Peyer's patch (tissue), 4 donors: Measurements from ENCODE around the gene IL17RD. TPM values are rescaled to one million over a fixed set of nuclear protein-coding genes. Genes with fewer than 3 reads are reported as not detected.

Source experiments
- DNase-seq, 3 donors: peaks; one replicate each; pipeline ENCODE4 v3.0.0-alpha.2; 2017 to 2019
- H3K27ac ChIP-seq, 4 donors: fragments of 200-600 bp; sonication (generic); one replicate each; pipeline ENCODE4 v1.5.1; 2016 to 2019
- H3K27me3 ChIP-seq, 2 donors: fragments of 200-600 bp; sonication (generic); one replicate each; pipeline ENCODE4 v1.5.1; 2019
- H3K36me3 ChIP-seq, 3 donors: fragments of 200-600 bp; sonication (generic); one replicate each; pipeline ENCODE4 v1.5.1; 2016 to 2019
- H3K4me1 ChIP-seq, 4 donors: fragments of 200-600 bp; sonication (generic); one replicate each; pipeline ENCODE4 v1.5.1; 2016 to 2019
- H3K4me3 ChIP-seq, 4 donors: fragments of 200-600 bp; sonication (generic); 1 replicate in 3 of 4; 2 replicates in 1 of 4; pipeline ENCODE4 v1.5.1; 2016 to 2019; ENCODE audit warnings: mild to moderate bottlenecking in 1 of 4
- H3K9me3 ChIP-seq, 4 donors: fragments of 200-600 bp; sonication (generic); one replicate each; pipeline ENCODE4 v1.5.1; 2016 to 2019; ENCODE audit warnings: mild to moderate bottlenecking in 1 of 4
- POLR2A ChIP-seq, 2 donors: fragments of 450-650 bp; IDR thresholded peaks; one replicate each; pipeline ENCODE4 v1.5.1; 2017; ENCODE audit warnings: antibody characterized with exemption in 2 of 2, mild to moderate bottlenecking in 2 of 2, moderate library complexity in 2 of 2
- total RNA-seq, 4 donors: library from RNA; depleted of rRNA; stranded (reverse); fragments of >200 nt; gene quantifications; one replicate each; pipeline ENCODE4 v1.1.0, GENCODE V29; 2016
- TF ChIP-seq, protein P1 (sequence below), 6 experiments: fragments of 450-650 bp in 4 of 6; fragments of 200-600 bp in 2 of 6; sonication (generic) in 1 of 6; IDR thresholded peaks; one replicate each; pipeline ENCODE4 v1.5.1; 2017 to 2019; ENCODE audit warnings: antibody characterized with exemption in 6 of 6, mild to moderate bottlenecking in 3 of 6, moderate library complexity in 1 of 6

IL17RD gene
- total RNA-seq, 4 donors from 2014 or later, result 0.88 to 5.8 (median 2.1) TPM

DNA sequence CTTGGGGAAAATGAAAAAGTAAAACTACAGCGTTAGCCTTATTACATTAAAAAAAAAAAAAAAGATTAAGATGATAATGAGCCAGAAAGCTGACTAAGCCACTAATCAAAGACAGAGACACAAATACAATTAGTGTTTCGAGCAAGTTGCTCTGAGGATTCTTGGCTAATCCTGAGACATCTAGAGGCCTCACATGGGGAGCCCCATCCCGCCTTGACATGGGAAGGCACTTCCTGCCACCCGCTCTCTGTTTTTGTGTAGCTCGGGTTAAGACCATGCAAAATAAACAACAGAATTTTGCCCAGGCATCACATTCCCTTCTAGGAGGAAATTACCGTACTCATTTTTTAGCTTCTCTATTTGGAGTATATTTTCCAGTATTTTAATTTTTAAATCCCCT, 19.4 kb upstream of the IL17RD start:
- Histone ChIP-seq H3K27ac (no peak overlapping the region), H3K4me3 (no peak overlapping the region), H3K36me3 (no peaks in the 10 kb centered on the region), H3K4me1 (no peaks in the 10 kb centered on the region), H3K27me3 (no peaks in the 10 kb centered on the region), H3K9me3 (no peaks in the 10 kb centered on the region)
- no peak for TF ChIP-seq POLR2A (IDR thresholded peaks at IDR 0.05)
- TF ChIP-seq, protein P1, sequence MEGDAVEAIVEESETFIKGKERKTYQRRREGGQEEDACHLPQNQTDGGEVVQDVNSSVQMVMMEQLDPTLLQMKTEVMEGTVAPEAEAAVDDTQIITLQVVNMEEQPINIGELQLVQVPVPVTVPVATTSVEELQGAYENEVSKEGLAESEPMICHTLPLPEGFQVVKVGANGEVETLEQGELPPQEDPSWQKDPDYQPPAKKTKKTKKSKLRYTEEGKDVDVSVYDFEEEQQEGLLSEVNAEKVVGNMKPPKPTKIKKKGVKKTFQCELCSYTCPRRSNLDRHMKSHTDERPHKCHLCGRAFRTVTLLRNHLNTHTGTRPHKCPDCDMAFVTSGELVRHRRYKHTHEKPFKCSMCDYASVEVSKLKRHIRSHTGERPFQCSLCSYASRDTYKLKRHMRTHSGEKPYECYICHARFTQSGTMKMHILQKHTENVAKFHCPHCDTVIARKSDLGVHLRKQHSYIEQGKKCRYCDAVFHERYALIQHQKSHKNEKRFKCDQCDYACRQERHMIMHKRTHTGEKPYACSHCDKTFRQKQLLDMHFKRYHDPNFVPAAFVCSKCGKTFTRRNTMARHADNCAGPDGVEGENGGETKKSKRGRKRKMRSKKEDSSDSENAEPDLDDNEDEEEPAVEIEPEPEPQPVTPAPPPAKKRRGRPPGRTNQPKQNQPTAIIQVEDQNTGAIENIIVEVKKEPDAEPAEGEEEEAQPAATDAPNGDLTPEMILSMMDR (IDR thresholded peaks at IDR 0.05), result no peak
- DNase-seq, result no peak

DNA sequence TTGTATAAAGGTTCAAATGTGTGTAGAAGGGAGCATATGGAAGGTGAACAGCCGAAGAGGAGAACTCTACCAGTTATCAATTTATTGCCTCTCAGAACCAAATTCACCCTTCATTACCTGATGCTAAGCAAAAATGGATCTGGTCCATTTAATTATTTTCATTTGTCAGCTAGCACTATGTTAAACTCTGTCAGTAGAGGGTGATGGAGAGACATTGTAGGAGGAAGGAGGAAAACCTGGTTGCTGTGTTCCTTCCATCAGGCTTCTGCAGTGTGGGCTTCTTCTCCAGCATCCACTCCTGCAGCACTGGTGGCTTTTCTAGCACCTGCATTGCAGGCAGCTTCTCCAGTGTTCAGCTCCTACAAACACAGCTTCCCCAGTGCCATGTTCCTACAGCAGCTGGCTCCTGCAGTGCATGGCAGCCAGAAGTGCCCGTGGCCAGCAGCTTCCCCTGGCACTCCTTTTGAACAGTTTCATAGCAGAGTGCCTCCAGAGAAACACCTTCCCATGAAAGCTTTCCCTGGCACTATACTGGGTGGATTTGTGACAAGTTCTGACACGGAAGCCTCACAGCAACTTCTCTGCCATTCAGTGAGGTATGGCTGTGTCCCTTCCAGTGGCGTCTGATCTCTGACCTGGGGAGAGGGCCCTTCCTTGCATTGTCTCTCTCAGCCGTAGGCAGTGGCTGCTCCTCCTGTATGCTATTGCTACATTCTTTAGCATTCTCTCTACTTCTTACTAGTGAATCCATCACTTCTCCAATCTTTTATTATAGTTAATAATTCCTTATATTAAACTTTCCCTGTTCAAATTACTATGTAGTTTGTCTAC, 14.6 kb upstream of the IL17RD start:
- Histone ChIP-seq H3K36me3 (no peaks in the 10 kb centered on the region), H3K27me3 (no peaks in the 10 kb centered on the region), H3K4me1 (no peaks in the 10 kb centered on the region), H3K4me3 (no peak overlapping the region), H3K9me3 (no peaks in the 10 kb centered on the region), H3K27ac (no peak overlapping the region)
- no peak for DNase-seq
- TF ChIP-seq POLR2A (IDR thresholded peaks at IDR 0.05), result no peak
- TF ChIP-seq, protein P1 (IDR thresholded peaks at IDR 0.05), result peak in 3 of 6 experiments; percentile 25 to 35 (median 31)

DNA sequence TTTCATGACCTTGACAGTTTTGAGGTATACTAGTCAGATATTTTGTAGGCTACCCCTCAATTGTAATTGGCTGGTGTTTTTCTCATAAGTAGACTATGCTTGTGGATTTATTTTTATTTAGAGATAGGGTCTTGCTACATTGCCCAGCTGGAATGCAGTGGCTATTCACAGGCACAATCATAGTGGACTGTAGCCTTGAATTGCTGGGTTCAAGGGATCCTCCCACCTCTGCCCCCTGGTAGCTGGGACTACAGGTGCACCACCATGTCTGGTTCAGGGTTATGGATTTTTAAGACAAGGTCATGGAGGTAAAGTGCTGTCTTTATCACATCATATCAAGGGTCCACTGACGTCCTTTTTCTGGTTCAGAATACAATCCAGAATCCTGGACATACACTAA, 10.9 kb upstream of the IL17RD start:
- Histone ChIP-seq H3K27me3 (no peaks in the 10 kb centered on the region), H3K36me3 (no peaks in the 10 kb centered on the region), H3K27ac (no peak overlapping the region), H3K4me1 (no peaks in the 10 kb centered on the region), H3K4me3 (no peak overlapping the region), H3K9me3 (no peaks in the 10 kb centered on the region)
- DNase-seq, result no peak
- TF ChIP-seq, protein P1 (IDR thresholded peaks at IDR 0.05), result no peak
- TF ChIP-seq POLR2A (IDR thresholded peaks at IDR 0.05), result no peak

DNA sequence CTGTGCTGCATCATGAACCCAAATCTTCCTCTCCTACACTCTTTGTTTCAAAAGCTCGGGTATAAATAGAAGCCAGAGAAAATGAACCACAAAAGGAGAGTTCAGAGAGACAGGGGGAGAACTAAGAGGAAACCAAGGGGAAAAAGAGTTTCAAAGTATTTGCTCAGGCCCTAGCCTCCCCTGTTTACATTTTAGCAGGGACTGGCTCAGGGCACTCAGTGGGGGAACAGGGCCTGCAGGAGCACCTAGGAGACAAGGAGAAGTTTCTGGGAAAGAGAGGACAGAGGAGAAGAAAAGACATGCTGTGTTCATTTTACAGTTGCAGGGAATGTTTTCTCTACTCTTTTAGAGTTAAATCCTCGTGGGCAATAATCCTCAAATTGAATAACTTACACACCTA, 8.5 kb upstream of the IL17RD start:
- no peaks in the 10 kb centered on the region for H3K27me3 ChIP-seq
- H3K4me1 ChIP-seq, result peaks cover 0 to 10% (median 2%) of the 10 kb centered on the region in 4 donors
- H3K4me3 ChIP-seq, result no peak overlapping the region
- H3K36me3 ChIP-seq, result no peaks in the 10 kb centered on the region
- TF ChIP-seq, protein P1 (IDR thresholded peaks at IDR 0.05), result no peak
- TF ChIP-seq POLR2A (IDR thresholded peaks at IDR 0.05), result no peak
- H3K9me3 ChIP-seq, result no peaks in the 10 kb centered on the region
- no peak for DNase-seq
- no peak overlapping the region for H3K27ac ChIP-seq

DNA sequence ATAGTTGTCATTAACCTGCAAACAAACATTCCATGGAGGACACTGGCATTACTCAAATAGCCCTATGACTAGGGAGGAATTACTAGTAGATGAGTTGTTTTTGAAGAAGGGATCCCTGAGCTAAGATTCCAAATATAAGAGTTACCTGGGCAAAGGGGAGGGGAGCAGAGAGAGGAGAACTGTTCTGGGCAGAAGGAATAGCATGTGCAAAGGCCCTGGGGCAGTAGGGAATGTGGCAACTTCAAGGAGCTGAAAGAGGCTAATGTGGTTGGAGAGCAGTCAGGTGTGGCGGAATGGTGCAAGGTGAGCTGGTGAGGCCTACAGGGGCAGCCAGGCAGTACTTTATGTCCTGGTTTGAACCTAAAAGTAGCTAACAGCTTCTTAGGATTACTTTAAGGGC, 5.8 kb upstream of the IL17RD start:
- H3K4me3 ChIP-seq, result no peak overlapping the region
- no peaks in the 10 kb centered on the region for H3K9me3 ChIP-seq
- H3K27ac ChIP-seq, result no peak overlapping the region
- no peaks in the 10 kb centered on the region for H3K36me3 ChIP-seq
- TF ChIP-seq, protein P1 (IDR thresholded peaks at IDR 0.05), result no peak
- TF ChIP-seq POLR2A (IDR thresholded peaks at IDR 0.05), result no peak
- no peaks in the 10 kb centered on the region for H3K27me3 ChIP-seq
- DNase-seq, result no peak
- H3K4me1 ChIP-seq, result peaks cover 0 to 10% (median 2%) of the 10 kb centered on the region in 4 donors
